ENCODE results near the gene DPP9. TPM values are rescaled to one million over a fixed set of nuclear protein-coding genes. Genes with fewer than 3 reads are reported as not detected.
"Not testable (repeated sequence)": the region's sequence is repeated elsewhere in the genome, so short reads cannot be mapped to it uniquely, and the experiment has no call there.

Gene DPP9
- total RNA-seq, 1 donor from 2014 or later, result 84.8 TPM

- Mint-ChIP-seq H3K27me3 (ENCODE audit: low read depth) (peaks cover 2% of the 10 kb centered on the region), H3K9me3 (no peaks in the 10 kb centered on the region), H3K4me3 (ENCODE audit: low read depth) (no peak overlapping the region), H3K4me1 (ENCODE audit: low read depth) (peaks cover 8% of the 10 kb centered on the region), H3K27ac (no peak overlapping the region), H3K36me3 (ENCODE audit: low read depth) (no peaks in the 10 kb centered on the region)
- intact Hi-C loops (cut with micrococcal nuclease), result no loop called here
- peak; percentile 44 for DNase-seq (ENCODE audit: low spot score)
Measured at GRCh38 chr19:4730740-4731171, 7.1 kb upstream of the DPP9 start.

GRCh38 chr19:4728871-4729270 is 5.2 kb upstream of the DPP9 start:
- Mint-ChIP-seq H3K27me3 (ENCODE audit: low read depth) (peaks cover 2% of the 10 kb centered on the region), H3K9me3 (no peaks in the 10 kb centered on the region), H3K4me1 (ENCODE audit: low read depth) (peaks cover 12% of the 10 kb centered on the region), H3K27ac (no peak overlapping the region), H3K36me3 (ENCODE audit: low read depth) (no peaks in the 10 kb centered on the region), H3K4me3 (ENCODE audit: low read depth) (no peak overlapping the region)
- intact Hi-C loops (cut with micrococcal nuclease), result no loop called here
- DNase-seq (ENCODE audit: low spot score), result no peak

DNA sequence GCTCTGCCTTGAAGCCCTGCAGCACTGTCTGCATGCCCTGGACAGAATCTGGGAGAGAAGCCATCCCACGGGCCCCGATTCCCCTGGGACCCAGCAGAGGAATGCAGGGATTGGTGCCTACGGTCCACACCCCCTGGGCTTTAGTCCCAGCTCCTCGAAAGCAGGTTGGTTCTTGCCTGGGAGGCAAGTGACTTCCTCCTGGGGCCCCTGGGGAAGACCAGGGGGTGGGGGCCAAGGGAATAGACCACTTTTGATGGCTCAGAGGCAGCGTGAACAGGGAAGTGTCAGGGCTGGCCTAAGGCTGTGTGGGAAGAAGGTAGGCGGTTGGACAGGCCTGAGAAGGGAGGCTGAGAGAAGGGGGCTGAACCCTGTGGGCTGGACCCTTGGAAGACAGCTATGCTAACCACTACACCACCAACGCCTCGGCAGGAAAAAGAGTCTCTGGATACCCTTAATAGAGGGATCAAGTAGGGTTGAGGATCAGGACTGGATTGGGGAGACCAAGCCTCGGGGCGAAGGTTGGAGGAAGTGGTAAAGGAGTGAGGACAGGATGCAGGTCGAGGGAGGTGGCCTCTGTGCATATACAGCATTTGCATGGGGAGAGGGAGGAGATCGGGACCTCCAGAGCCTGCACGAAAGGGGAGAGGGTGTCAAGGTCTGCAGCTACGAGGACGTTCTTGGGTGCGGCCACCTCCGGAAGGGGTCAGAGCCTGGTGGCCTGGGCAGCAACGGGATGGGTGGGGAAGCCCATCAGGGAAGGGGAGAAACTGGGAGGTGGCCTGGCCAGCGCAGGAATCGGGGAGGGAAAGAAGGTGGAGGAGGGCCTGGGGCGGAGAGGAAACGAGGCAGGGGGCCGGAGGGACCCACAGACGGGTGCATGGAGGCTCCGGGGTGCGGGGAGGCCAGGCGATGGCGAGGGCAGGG is 709 bp downstream of the DPP9 start:
- Mint-ChIP-seq H3K9me3 (no peaks in the 10 kb centered on the region), H3K36me3 (ENCODE audit: low read depth) (peaks cover 27% of the 10 kb centered on the region), H3K27ac (peak overlapping the region; percentile 95), H3K4me3 (ENCODE audit: low read depth) (peak overlapping the region; percentile 100), H3K4me1 (ENCODE audit: low read depth) (peaks cover 12% of the 10 kb centered on the region), H3K27me3 (ENCODE audit: low read depth) (no peaks in the 10 kb centered on the region)
- intact Hi-C loops (cut with micrococcal nuclease), result loop anchor here (1.0 to 5.0 kb wide), 3 partner anchors 53 to 356 kb away; partner anchors contain the start of genes HDGFL2 and MYDGF
- peak; percentile 30 for DNase-seq (ENCODE audit: low spot score)

- Mint-ChIP-seq H3K4me3 (ENCODE audit: low read depth) (peak overlapping the region; percentile 100), H3K27ac (no peak overlapping the region), H3K36me3 (ENCODE audit: low read depth) (peaks cover 42% of the 10 kb centered on the region), H3K9me3 (no peaks in the 10 kb centered on the region), H3K27me3 (ENCODE audit: low read depth) (no peaks in the 10 kb centered on the region), H3K4me1 (ENCODE audit: low read depth) (peaks cover 12% of the 10 kb centered on the region)
- no peak for DNase-seq (ENCODE audit: low spot score)
- intact Hi-C loops (cut with micrococcal nuclease), result loop anchor here (5.0 kb wide), 2 partner anchors 249 to 354 kb away; partner anchors contain the start of gene HDGFL2
Measured at GRCh38 chr19:4721196-4721595, 2.4 kb downstream of the DPP9 start.

DNA sequence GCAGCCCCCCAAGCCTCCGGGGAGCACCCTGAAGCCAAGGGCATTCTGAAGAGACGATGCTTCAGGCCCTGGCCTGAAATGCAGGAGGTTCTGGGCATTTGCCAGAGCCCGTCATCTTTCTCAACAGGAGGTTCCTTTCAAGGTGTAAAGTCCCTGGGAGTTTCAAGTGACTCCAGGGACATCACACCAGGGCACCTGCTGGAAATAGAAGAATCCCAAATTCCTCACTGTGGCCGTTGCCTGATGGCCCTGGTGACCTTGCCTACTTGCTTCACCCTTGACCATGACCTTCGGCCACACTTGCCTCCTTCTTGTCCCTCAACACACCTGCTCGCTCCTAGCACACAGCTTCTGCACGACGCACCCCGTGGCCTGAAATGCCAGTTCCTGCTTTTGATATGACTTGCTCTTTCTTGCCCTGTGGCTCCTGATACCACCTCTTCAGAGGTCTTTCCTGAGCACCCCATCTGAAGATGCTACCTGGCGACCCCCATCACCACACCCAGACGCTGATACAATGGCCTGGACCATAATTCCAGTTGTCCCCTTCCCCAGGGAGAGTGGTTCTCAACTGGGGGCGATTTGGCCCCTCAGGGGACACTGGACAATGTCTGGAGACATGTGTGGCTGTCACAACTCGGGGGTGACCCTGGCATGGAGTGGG is 3.5 kb downstream of the DPP9 start:
- peaks cover 12% of the 10 kb centered on the region for H3K4me1 Mint-ChIP-seq (ENCODE audit: low read depth)
- H3K27ac Mint-ChIP-seq, result no peak overlapping the region
- H3K9me3 Mint-ChIP-seq, result no peaks in the 10 kb centered on the region
- peaks cover 52% of the 10 kb centered on the region for H3K36me3 Mint-ChIP-seq (ENCODE audit: low read depth)
- no peaks in the 10 kb centered on the region for H3K27me3 Mint-ChIP-seq (ENCODE audit: low read depth)
- H3K4me3 Mint-ChIP-seq (ENCODE audit: low read depth), result no peak overlapping the region
- intact Hi-C loops (cut with micrococcal nuclease), result loop anchor here (5.0 kb wide), 2 partner anchors 248 to 353 kb away; partner anchors contain the start of gene HDGFL2
- DNase-seq (ENCODE audit: low spot score), result no peak

DNA sequence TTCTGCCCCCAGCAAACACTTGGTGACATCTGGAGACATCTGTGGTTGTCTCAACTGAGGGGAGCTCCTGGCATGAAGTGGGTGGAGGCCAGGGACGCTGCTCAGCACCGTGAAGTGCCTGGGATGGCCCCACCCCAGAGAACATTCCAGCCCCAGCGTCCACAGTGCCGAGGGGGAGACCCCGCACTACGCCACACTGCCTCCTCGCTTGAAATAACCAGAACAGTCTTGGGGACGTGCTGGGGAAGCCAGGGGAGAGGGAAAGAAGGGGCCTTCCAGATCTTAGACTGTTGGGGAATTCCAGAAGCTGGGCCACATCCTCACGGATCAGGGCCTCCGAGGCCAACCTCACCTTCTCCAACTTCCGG is 4.2 kb downstream of the DPP9 start:
- DNase-seq (ENCODE audit: low spot score), result no peak
- H3K4me3 Mint-ChIP-seq (ENCODE audit: low read depth), result no peak overlapping the region
- peaks cover 8% of the 10 kb centered on the region for H3K4me1 Mint-ChIP-seq (ENCODE audit: low read depth)
- no peak overlapping the region for H3K27ac Mint-ChIP-seq
- peaks cover 57% of the 10 kb centered on the region for H3K36me3 Mint-ChIP-seq (ENCODE audit: low read depth)
- no peaks in the 10 kb centered on the region for H3K27me3 Mint-ChIP-seq (ENCODE audit: low read depth)
- intact Hi-C loops (cut with micrococcal nuclease), result no loop called here
- no peaks in the 10 kb centered on the region for H3K9me3 Mint-ChIP-seq

DNA sequence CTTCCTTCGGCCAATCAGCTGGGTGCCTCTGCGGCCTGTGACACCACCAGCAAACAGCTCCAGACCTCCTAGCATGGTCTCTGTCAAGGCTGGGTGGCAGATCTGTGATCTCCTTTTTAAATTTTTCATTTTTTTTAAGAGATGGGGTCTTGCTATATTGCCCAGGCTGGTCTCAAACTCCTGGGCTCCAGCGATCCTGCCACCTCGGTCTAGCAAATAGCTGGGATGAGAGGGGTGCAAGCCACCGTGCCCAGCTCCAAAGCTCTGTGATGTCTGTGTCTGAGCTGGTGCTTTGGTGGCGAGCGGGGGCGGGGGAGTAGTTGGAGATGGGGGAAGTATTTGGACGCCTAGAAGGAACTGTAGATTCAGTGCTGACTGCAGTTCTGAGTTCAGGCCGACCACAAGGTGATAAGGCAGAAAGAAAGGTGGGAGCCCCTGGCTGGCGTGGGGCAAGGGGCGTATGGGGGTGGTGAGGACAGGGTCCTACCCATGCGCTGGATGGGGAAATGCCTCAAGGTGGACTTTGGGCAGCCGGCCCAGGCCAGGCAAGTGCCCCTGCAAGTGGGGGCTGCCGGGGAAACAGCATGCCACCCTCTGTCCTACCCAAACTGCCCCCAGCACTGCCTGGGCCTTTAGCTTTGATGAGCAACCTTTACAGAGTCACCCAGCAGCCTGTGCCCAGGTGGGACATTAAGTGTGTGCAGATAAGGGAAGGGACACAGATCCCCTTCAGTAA is 5.5 kb downstream of the DPP9 start:
- H3K4me3 Mint-ChIP-seq (ENCODE audit: low read depth), result no peak overlapping the region
- peaks cover 8% of the 10 kb centered on the region for H3K4me1 Mint-ChIP-seq (ENCODE audit: low read depth)
- intact Hi-C loops (cut with micrococcal nuclease), result no loop called here
- no peak for DNase-seq (ENCODE audit: low spot score)
- no peak overlapping the region for H3K27ac Mint-ChIP-seq
- H3K27me3 Mint-ChIP-seq (ENCODE audit: low read depth), result no peaks in the 10 kb centered on the region
- H3K9me3 Mint-ChIP-seq, result no peaks in the 10 kb centered on the region
- H3K36me3 Mint-ChIP-seq (ENCODE audit: low read depth), result peaks cover 63% of the 10 kb centered on the region

DNA sequence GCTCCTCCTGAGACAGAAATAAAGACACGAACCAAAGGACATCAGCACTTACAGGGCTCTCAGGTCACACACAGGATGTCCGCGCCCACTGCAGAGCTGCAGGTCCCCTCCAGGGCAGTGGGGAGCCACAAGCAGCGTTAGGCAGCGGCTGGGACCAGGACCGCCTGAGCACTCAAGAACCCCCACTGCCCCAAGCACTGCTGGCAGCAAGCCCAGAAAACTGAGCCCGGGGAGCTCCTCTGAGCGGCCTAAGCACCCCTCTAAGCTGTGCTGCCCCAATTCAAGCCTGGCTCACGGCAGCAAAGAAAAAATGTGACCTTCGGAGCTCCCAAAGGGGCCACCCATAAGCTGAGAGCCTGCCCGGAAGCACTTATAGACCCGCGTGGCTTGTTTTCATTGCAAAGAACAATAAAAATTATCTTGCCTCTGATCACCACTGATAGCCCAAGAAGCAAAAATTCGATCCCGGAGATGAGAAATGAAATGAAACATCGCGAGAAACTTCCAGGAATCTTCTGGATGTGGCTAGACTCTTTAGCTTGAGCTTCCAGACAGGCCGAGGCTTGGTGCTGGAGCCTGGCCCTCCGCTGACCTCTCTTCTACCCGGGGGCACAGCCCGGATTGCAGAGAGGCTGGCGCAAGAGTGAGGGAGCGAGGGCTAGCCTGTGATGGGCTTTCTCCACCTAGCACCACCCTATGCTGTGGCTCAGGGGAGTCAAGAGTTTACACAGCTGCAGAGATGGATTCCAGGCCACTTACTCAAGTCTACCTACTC is 6.3 kb downstream of the DPP9 start:
- H3K4me1 Mint-ChIP-seq (ENCODE audit: low read depth), result peaks cover 8% of the 10 kb centered on the region
- no peak overlapping the region for H3K27ac Mint-ChIP-seq
- DNase-seq (ENCODE audit: low spot score), result no peak
- no peak overlapping the region for H3K4me3 Mint-ChIP-seq (ENCODE audit: low read depth)
- no peaks in the 10 kb centered on the region for H3K9me3 Mint-ChIP-seq
- no peaks in the 10 kb centered on the region for H3K27me3 Mint-ChIP-seq (ENCODE audit: low read depth)
- intact Hi-C loops (cut with micrococcal nuclease), result no loop called here
- H3K36me3 Mint-ChIP-seq (ENCODE audit: low read depth), result peaks cover 62% of the 10 kb centered on the region

DNA sequence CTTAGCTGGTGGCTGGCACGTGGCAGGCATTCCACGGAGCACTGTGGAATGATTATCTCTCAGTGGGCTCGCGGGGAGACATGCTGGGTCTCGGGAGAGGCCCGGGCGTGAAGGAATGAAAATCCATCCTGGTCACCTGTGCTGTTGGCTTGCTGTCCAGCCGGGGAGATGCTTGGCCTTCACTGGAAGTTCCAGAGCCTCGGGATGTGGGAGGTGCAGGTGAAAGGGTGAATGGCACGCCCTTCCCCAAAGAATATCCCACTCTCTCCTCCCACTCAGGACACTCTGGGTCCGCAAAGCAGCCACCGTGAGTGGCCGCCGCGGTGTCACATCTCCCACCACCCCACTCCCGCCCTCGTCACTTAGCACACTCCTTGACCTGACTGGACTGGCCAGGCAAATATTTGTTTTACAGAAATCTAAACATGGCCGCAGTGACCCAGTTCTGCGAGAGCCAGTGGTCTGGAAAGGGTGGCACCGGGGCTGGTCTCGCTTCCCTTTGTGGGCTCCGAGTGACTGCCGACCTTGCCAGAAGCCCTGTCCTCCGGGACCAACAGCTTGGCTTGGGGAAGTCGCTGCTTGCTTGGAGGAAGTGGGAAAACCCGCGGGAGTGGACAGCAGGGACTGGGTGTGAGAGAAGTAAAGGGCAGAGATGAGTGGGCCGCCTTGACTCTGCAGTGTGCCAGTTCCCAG is 8.0 kb downstream of the DPP9 start:
- DNase-seq (ENCODE audit: low spot score), result no peak
- H3K4me3 Mint-ChIP-seq (ENCODE audit: low read depth), result no peak overlapping the region
- H3K4me1 Mint-ChIP-seq (ENCODE audit: low read depth), result peaks cover 3% of the 10 kb centered on the region
- H3K36me3 Mint-ChIP-seq (ENCODE audit: low read depth), result peaks cover 69% of the 10 kb centered on the region
- intact Hi-C loops (cut with micrococcal nuclease), result no loop called here
- no peak overlapping the region for H3K27ac Mint-ChIP-seq
- no peaks in the 10 kb centered on the region for H3K27me3 Mint-ChIP-seq (ENCODE audit: low read depth)
- H3K9me3 Mint-ChIP-seq, result no peaks in the 10 kb centered on the region

- H3K27ac Mint-ChIP-seq; H3K4me1 Mint-ChIP-seq (ENCODE audit: low read depth); H3K27me3 Mint-ChIP-seq (ENCODE audit: low read depth); H3K4me3 Mint-ChIP-seq (ENCODE audit: low read depth); H3K9me3 Mint-ChIP-seq; intact Hi-C loops (cut with micrococcal nuclease); DNase-seq (ENCODE audit: low spot score): not testable (repeated sequence)
- peaks cover 67% of the 10 kb centered on the region for H3K36me3 Mint-ChIP-seq (ENCODE audit: low read depth)
Measured at GRCh38 chr19:4715178-4715528, 8.5 kb downstream of the DPP9 start.

GRCh38 chr19:4714016-4714415 is 9.6 kb downstream of the DPP9 start:
- no peak for DNase-seq (ENCODE audit: low spot score)
- intact Hi-C loops (cut with micrococcal nuclease), result no loop called here
- Mint-ChIP-seq H3K4me1 (ENCODE audit: low read depth) (peaks cover 2% of the 10 kb centered on the region), H3K36me3 (ENCODE audit: low read depth) (peaks cover 68% of the 10 kb centered on the region), H3K9me3 (no peaks in the 10 kb centered on the region), H3K4me3 (ENCODE audit: low read depth) (no peak overlapping the region), H3K27me3 (ENCODE audit: low read depth) (no peaks in the 10 kb centered on the region), H3K27ac (no peak overlapping the region)

Data from activated T-helper 2 cell treated with anti-CD3 and anti-CD28 coated beads, Interferon-gamma antibody, Interleukin-2, Interleukin-4, amounts not matched to agents 10 μg/mL and 5 μg/mL and 100 μg/mL, durations not matched to agents 14 hours and 24 hours and 36 hours (primary cell).